T-helper 1 cell (primary cell): ENCODE results near the gene USP33.
"Not testable (repeated sequence)": the region's sequence is repeated elsewhere in the genome, so short reads cannot be mapped to it uniquely, and the experiment has no call there.

Experiments used
- DNase-seq, 5 donors: peaks; one replicate each; pipeline ENCODE4 v3.0.0-alpha.2; 2012 to 2020

USP33 gene

DNA sequence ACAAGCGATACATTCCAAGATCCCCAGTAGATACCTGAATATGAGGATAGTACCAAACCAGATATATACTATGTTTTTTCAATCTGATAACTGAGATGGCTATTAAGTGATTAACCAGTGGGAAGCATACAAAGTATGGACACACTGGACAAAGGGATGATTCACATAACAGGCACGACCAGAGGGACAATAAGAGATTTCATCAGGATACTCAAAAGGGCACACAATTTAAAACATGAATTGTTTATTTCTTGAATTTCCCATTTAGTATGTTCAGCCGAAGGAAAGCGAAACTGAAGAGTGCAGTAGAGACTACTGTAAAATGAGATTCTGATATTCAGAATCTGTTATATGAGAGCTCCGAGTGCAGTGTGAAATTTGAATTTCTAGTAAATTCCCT lies 87.8 kb downstream of the USP33 start:
- no peak for DNase-seq

DNA sequence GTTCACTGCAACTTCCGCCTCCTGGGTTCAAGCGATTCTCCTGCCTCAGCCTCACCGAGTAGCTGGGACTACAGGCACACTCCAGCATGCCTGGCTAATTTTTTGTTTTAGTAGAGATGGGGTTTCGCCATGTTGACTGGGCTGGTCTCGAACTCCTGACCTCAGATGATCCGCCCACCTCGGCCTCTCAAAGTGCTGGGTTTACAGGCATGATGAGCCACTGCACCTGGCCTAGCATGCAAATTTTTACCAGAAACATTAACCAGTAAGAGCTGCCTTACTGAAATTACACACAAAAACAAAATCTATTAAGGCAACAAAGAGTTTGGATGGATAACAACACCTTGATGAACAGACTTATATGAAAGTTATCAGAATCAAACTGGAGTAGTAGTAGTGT lies 89.3 kb downstream of the USP33 start:
- no peak for DNase-seq

DNA sequence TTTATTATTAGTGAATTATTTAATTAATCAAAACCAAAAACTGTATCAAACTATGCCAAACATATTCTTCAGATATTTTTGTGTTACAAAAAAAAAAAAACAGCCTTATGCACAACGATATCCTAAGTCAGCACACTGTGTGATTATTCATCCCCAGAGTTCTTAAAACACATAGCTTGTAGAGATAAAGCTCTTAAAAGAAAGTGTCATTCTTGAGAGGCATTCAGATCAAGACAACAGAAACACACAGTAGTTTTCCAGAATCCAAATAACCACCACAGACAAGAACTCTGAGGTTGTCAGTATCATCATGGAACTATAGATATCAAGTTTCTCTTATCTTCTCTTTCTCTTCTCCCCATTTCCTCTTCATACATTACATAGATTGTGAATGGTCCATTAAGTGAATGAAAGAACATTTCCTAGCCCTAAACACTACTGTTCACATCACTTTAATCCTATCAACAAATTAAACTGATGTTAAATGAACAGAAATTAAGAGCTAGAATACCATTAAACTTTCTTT lies 90.7 kb downstream of the USP33 start:
- DNase-seq, result no peak

DNA sequence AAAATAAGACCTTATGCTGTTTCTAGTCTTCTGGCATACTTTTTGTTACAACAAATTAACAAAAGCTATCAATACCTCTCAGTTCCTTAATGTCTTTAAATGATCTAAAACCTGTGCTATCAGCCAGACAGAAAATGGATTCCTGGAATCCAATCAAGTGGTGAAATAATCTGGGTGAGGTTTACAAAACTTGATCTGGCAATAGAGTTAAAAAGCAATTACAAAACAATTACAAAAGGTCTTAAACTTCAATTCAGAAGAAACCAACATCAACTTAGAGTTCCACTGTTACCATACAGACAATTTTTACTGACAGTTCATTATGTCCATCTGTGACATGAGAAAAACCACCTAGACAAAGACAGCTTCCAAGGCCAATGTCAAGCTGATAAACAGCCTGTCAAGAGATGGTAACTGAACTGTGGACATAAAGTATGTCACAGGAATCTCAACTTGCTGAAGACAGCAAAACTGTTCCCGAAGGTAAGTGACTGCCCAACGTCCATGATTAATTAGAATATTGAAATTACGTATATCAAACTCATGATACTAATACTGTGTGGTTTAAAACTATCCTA lies 94.6 kb downstream of the USP33 start:
- no peak for DNase-seq

DNA sequence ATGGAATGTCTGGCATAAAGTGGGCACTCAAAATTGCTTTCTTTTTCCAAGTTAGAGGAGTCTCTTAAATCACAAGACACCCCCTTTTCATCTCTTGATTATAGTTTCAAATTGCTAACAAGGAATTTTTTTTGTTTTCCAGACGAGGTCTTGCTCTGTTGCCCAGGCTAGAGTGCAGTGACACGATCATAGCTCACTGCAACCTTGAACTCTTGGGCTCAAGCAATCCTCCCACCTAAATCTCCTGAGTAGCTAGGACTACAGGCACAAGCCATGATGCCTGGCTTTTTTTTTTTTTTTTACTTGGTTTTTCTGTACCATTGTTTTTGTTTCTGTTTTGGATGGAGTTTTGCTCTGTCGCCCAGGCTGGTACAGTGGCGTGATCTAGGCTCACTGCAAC lies 98.0 kb downstream of the USP33 start:
- DNase-seq, result no peak

DNA sequence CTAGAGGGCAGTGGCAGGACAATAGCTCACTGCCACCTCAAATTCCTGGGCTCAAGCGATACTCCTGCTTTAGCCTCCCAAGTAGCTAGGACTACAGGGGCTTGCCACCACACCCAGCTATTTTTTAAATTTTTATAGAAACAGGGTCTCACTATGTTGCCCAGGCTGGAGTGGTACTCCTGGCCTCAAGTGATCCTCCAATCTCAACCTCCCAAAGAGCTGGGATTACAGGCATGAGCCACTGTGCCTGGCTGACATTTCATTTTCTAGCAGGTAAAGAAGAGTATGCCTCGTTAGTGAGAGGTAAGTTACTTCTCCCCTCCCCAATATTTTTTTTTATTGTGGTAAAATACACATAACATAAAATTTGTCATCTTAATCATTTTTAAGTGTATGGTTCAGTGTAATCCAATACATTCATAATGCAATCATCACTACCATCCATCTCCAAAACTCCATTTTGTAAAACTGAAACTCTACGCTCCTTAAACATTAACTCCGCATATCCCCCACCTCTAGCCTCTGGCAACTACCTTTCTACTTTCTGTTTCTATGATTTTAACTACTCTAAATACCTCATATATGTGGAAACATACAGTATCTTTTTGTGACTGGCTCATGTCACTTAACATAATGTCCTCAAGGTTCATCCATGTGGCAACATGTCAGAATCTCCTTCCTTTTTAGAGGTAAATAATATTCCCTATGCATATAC lies 99.6 kb downstream of the USP33 start:
- no peak for DNase-seq

DNA sequence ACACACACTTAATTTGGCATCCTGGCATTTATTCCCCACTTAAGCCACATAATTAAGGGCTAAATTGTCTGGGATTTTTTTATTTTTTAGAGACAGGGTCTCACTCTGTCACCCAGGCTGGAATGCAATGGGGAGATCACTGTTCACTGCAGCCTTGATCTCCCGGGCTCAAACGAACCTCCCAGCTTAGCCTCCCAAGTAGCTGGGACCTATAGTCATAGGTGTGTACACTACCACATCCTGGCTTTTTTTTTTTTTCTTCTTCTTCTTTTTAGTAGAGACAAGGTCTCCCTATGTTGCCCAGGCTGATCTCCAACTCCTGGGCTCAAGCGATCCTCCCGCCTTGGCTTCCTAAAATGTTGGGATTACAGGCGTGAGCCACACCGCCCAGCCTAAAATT lies 101.4 kb downstream of the USP33 start:
- DNase-seq, result no peak

DNA sequence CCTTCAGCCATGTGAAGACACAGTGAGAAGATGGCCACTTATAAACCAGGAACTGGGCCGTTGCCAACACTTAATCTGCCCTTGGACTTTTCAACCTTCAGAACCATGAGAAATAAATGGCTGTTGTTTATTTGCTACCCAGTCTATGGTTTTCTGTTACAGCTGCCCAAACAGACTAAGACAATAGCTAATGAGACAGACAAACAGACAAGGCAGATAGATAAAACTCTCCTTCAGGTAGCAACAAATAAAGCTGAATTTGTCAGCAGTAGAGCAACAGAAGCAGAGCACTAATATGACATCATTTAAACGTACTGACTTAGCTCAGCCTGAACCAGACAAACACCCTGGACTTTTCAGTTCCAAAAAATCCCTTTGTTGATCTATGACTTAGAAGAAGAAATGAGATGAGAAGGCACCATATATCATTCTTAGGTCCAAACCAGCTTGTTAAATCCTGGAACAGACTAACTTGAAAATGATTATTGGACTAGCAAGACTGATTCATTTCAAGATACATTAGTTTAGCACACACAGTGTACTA lies 104.1 kb downstream of the USP33 start:
- no peak for DNase-seq

DNA sequence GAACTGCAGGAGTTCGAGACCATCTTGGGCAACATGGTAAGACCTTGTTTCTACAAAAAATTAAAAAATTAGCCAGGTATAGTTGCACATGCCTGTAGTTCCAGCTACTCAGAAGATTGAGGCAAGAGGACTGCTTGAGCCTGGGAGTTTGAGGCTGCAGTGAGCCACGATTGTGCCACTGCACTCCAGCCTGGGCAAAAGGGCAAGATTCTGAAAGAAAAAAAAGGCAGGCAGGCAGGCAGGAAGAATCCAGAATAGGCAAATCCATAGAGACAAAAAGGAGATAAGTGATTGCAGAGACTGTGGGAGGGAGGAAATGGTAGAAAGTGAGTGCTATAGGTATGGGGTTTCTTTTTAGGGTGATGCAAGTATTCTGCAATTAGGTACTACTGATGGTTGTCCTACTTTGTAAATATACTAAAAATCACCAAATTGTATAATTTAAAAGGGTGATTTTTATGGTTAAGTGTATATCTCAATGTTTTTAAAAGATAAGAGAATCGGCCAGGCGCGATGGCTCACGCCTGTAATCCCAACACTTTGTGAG lies 106.6 kb downstream of the USP33 start:
- no peak for DNase-seq

DNA sequence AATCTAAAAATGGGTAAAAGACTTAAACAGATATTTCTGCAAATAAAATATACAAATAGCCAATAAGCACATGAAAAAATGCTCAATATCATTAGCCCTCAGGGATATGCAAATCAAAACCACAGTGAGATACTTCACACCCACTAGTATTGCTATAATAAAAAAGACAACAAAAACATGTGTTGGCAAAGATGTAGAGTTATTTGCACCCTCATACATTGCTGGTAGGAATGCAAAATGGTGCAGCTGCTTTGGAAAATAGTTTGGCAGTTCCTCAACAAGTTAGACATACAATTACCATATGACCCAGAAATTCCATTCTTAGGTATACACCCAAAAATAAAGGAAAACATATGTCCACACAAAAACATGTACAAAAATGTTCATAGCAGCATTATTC lies 107.4 kb downstream of the USP33 start:
- DNase-seq, result no peak

DNA sequence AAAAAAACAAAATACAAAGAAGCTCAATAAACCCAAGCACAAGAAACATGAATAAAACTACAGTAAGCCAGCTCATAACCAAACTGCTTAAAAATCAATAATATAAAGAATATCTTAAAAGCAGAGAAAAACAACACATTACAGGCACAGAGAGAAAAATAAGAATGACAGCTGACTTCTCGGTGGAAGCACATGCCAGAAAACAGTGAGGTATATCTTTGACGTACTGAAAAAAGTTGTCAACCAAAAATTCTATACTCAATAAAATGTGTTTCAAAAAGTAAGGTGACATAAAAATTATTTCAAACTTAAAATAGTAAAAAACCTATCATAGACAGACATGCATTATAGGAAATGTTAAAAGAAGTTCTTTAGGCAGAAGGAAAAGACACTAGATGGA lies 110.5 kb downstream of the USP33 start:
- DNase-seq, result no peak

DNA sequence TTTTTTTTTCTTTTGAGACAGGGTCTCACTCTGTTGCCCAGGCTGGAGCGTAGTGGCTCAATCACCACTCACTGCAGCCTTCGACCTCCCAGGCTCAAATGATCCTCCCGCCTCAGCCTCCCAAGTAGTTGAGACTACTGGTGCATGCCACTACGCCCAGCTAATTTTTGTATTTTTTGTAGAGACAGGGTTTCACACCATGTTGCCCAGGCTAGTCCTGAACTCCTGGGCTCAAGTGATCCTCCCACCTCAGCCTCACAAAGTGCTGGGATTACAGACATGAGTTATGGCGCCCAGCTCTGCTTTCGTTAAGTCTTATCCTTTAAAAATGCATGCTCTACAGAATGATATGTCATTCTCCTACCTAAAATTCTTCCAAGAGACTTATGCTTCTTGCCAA lies 113.4 kb downstream of the USP33 start:
- DNase-seq, result not testable (repeated sequence)
